Fibroblast of villous mesenchyme (primary cell): ENCODE data around the gene ZNF628. TPM values are rescaled to one million over a fixed set of nuclear protein-coding genes. Genes with fewer than 3 reads are reported as not detected.

ENCODE experiments used
- DNase-seq: peaks from one replicate; pipeline ENCODE4 v3.0.0-alpha.2; 2010; ENCODE audit warnings: low read depth
- H3K4me3 ChIP-seq: 2 replicates; pipeline ENCODE4 v1.5.1; 2011; ENCODE audit warnings: low read depth, mild to moderate bottlenecking, low read length
- CTCF ChIP-seq: IDR thresholded peaks from 2 replicates; pipeline ENCODE4 v1.5.1; 2012; ENCODE audit warnings: low read depth, mild to moderate bottlenecking, low read length; ENCODE audit not compliant: insufficient read depth
- total RNA-seq: library from RNA; depleted of rRNA; stranded (reverse); fragments of >200 nt; gene quantifications from 2 replicates; pipeline ENCODE4 v1.2.3, GENCODE V29; 2012

Gene ZNF628
- 0.86 and 2.6 TPM in 2 replicates for total RNA-seq

GRCh38 chr19:55476100-55476775, at the start of gene ZNF628:
Gene ZNF628, plus strand, starts transcription at chr19:55476617. Its CDS starts 3,294 bp downstream, at chr19:55479911.
- peak within 1 kb of the TSS; percentile 62 for H3K4me3 ChIP-seq
- TF ChIP-seq CTCF = no peak

GRCh38 chr19:55431183-55431582, 45.2 kb upstream of the ZNF628 start:
- no peak overlapping the region for H3K4me3 ChIP-seq
- no peak for DNase-seq
- TF ChIP-seq CTCF = no peak

More at GRCh38 chr19:55476100-55476775, at the start of gene ZNF628:
- peak; percentile 98 for DNase-seq

- TF ChIP-seq CTCF = no peak
- DNase-seq = no peak
- no peak overlapping the region for H3K4me3 ChIP-seq
These were observed 44.0 kb upstream of the ZNF628 start for GRCh38 chr19:55432241-55432959.

- H3K4me3 ChIP-seq = no peak overlapping the region
- no peak for DNase-seq
- TF ChIP-seq CTCF = no peak
These were observed 43.1 kb upstream of the ZNF628 start for GRCh38 chr19:55433292-55433691.

DNA sequence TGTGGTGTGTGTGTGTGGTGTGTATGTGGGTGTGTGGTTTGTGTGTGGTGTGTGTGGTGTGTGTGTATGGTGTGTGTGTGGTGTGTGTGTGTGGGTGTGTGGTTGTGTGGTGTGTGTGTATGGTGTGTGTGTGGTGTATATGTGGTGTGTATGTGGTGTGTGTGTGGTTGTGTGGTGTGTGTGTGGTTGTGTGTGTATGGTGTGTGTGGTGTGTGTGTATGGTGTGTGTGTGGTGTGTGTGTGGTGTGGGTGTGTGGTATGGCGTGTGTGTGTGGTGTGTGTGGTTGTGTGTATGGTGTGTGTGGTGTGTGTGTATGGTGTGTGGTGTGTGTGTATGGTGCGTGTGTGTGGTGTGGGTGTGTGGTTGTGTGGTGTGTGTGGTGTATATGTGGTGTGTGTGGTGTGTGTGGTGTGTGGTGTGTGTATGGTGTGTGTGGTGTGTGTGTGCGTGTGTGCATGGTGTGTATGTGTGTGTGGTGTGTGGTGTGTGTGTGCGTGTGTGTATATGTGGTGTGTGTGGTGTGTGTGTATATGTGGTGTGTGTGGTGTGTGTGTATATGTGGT, 42.0 kb upstream of the ZNF628 start:
- H3K4me3 ChIP-seq = no peak overlapping the region
- DNase-seq = no peak
- TF ChIP-seq CTCF = no peak

DNA sequence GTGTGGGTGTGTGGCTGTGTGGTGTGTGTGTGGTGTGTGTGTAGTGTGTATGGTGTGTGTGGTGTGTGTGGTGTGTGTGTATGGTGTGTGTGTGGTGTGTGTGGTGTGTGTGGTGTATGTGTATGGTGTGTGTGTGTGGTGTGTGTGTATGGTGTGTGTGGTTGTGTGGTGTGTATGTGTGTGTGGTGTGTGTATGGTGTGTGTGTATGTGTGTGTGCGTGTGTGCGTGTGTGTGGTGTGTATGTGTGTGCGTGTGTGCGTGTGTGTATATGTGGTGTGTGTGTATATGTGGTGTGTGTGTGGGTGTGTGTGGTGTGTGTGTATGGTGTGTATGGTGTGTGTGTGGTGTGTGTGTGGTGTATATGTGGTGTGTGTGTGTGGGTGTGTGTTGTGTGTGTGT, 41.4 kb upstream of the ZNF628 start:
- DNase-seq = no peak
- H3K4me3 ChIP-seq = no peak overlapping the region
- TF ChIP-seq CTCF = no peak
